WERI-Rb-1 (cell line): ENCODE measurements around the gene PTMS.

Source experiments
- DNase-seq: peaks from one replicate; pipeline ENCODE4 v3.0.0-alpha.2; 2020
- H3K27ac ChIP-seq: fragments of 250-450 bp; sonication (Bioruptor Pico); 2 replicates; pipeline ENCODE4 v1.5.1; 2020; ENCODE audit warnings: mild to moderate bottlenecking, moderate library complexity
- H3K27me3 ChIP-seq: fragments of 250-450 bp; sonication (Bioruptor Pico); 2 replicates; pipeline ENCODE4 v1.5.1; 2021; ENCODE audit warnings: mild to moderate bottlenecking, low read depth, moderate library complexity; ENCODE audit not compliant: insufficient read depth, severe bottlenecking
- H3K36me3 ChIP-seq: fragments of 250-450 bp; sonication (Bioruptor Pico); 2 replicates; pipeline ENCODE4 v1.5.1; 2020; ENCODE audit warnings: mild to moderate bottlenecking, moderate library complexity
- H3K4me3 ChIP-seq: 2 replicates; pipeline ENCODE4 v1.5.1; 2011; ENCODE audit warnings: low read depth, mild to moderate bottlenecking, control low read depth, low read length
- H3K9me3 ChIP-seq: fragments of 250-450 bp; sonication (Bioruptor Pico); 2 replicates; pipeline ENCODE4 v1.5.1; 2021; ENCODE audit warnings: mild to moderate bottlenecking, moderate library complexity; ENCODE audit not compliant: severe bottlenecking
- CTCF ChIP-seq: IDR thresholded peaks from 2 replicates; pipeline ENCODE4 v1.5.1; 2011; ENCODE audit warnings: low read depth, mild to moderate bottlenecking, control low read depth, inconsistent platforms, low read length

Gene PTMS

GRCh38 chr12:6777386-6777785, 11.2 kb downstream of the PTMS start:
- Histone ChIP-seq H3K9me3 (no peaks in the 10 kb centered on the region), H3K27ac (peak overlapping the region; percentile 75; the same call in 1 of the 2 replicates), H3K27me3 (no peaks in the 10 kb centered on the region), H3K4me3 (no peak overlapping the region), H3K36me3 (peaks cover 42% of the 10 kb centered on the region)
- no peak for DNase-seq
- no peak for TF ChIP-seq CTCF

- Histone ChIP-seq H3K27ac (peak overlapping the region; percentile 75), H3K4me3 (no peak overlapping the region), H3K9me3 (no peaks in the 10 kb centered on the region), H3K27me3 (no peaks in the 10 kb centered on the region), H3K36me3 (peaks cover 39% of the 10 kb centered on the region)
- peak; percentile 68 for DNase-seq
- TF ChIP-seq CTCF = no peak
Measured at GRCh38 chr12:6778217-6778573, 12.0 kb downstream of the PTMS start.

- no peaks in the 10 kb centered on the region for H3K27me3 ChIP-seq
- H3K9me3 ChIP-seq = no peaks in the 10 kb centered on the region
- peak; percentile 90 for TF ChIP-seq CTCF
- H3K4me3 ChIP-seq = peak overlapping the region; percentile 4; the same call in 1 of the 2 replicates
- peak; percentile 97 for DNase-seq
- H3K36me3 ChIP-seq = peaks cover 37% of the 10 kb centered on the region
- peak overlapping the region; percentile 75 for H3K27ac ChIP-seq
Measured at GRCh38 chr12:6778574-6779550, 12.7 kb downstream of the PTMS start.

- Histone ChIP-seq H3K27ac (no peak overlapping the region; the same call in 1 of the 2 replicates), H3K4me3 (no peak overlapping the region), H3K36me3 (peaks cover 31% of the 10 kb centered on the region), H3K9me3 (no peaks in the 10 kb centered on the region), H3K27me3 (no peaks in the 10 kb centered on the region)
- TF ChIP-seq CTCF = no peak
- no peak for DNase-seq
Measured at GRCh38 chr12:6779708-6780432, 13.7 kb downstream of the PTMS start.

GRCh38 chr12:6780573-6780972, 14.4 kb downstream of the PTMS start:
- no peak for TF ChIP-seq CTCF
- H3K27ac ChIP-seq = peak overlapping the region; percentile 23; the same call in 1 of the 2 replicates
- H3K36me3 ChIP-seq = peaks cover 24% of the 10 kb centered on the region
- no peak for DNase-seq
- H3K4me3 ChIP-seq = no peak overlapping the region
- H3K9me3 ChIP-seq = no peaks in the 10 kb centered on the region
- H3K27me3 ChIP-seq = no peaks in the 10 kb centered on the region
